ENCODE measurements around the gene GREB1.

GREB1 gene

DNA sequence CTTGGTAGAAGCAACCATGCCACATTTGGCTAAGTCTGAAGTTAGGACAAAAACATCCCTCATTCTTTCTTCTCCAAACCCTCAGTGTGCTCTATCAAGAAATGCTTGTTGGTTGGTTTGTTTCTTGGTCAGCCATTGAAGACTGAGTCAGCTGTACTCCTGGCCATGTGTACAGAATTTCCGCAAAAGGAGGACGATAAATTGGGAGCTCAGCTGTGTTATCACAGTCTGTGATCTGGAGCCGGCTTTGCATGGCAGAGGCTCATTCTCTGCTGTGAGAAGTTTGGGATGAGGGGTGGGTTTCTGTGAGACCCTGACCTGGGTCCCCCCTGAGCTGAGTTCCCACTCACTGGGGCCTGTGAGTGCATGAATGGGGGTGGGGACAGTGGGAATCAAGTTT lies 41.6 kb upstream of the GREB1 start:
- peaks cover 2 to 7% of the 10 kb centered on the region in 2 experiments for H3K4me1 ChIP-seq (ENCODE audit: control insufficient read depth in 1 of 2, insufficient read depth in 2 of 2, low read length in 2 of 2)
- H2BK120ac ChIP-seq (ENCODE audit: insufficient read depth, low read length, poor library complexity): no peak overlapping the region
- H2AK5ac ChIP-seq (ENCODE audit: low read length): no peak overlapping the region
- H2BK5ac ChIP-seq (ENCODE audit: low read depth, low read length, poor library complexity): no peak overlapping the region
- no peak overlapping the region for H4K91ac ChIP-seq (ENCODE audit: low read depth, low read length)
- no peak overlapping the region for H3K9ac ChIP-seq (ENCODE audit: low read length)
- no peak overlapping the region for H3K4me3 ChIP-seq (ENCODE audit: low read depth, low read length)
- no peaks in the 10 kb centered on the region for H3K36me3 ChIP-seq (ENCODE audit: control insufficient read depth in 1 of 2, insufficient read depth in 2 of 2, low read length in 2 of 2)
- no peak overlapping the region for H3K4ac ChIP-seq (ENCODE audit: low read depth, low read length)
- no peak overlapping the region for H3K14ac ChIP-seq (ENCODE audit: low read length)
- H3K18ac ChIP-seq (ENCODE audit: low read length): no peak overlapping the region
- DNase-seq: no peak
- no peak overlapping the region for H2AFZ ChIP-seq (ENCODE audit: insufficient read depth, low read length, poor library complexity)
- no peak overlapping the region for H4K8ac ChIP-seq (ENCODE audit: low read depth, low read length)
- H3K79me1 ChIP-seq (ENCODE audit: low read length): no peaks in the 10 kb centered on the region
- no peak overlapping the region for H3K27ac ChIP-seq (ENCODE audit: low read depth, low read length)
- no peak overlapping the region for H2BK12ac ChIP-seq (ENCODE audit: low read length)
- peaks cover 1% of the 10 kb centered on the region for H3K9me3 ChIP-seq (ENCODE audit: insufficient read depth, low read depth, low read length)
- no peak overlapping the region for H3K23ac ChIP-seq (ENCODE audit: low read length)
- peaks cover 2% of the 10 kb centered on the region for H3K79me2 ChIP-seq (ENCODE audit: control insufficient read depth, insufficient read depth, low read length, poor library complexity)
- no peaks in the 10 kb centered on the region for H3K27me3 ChIP-seq (ENCODE audit: insufficient read depth, low read length)
- H3K4me2 ChIP-seq (ENCODE audit: low read length): no peak overlapping the region
- no CpG with 5 or more reads among the region's 3 CpGs for WGBS (ENCODE audit: extremely low coverage, insufficient coverage, insufficient read length)
- no peak overlapping the region for H4K12ac ChIP-seq (ENCODE audit: low read depth, low read length)

- Histone ChIP-seq H3K27me3 (ENCODE audit: insufficient read depth, low read length) (no peaks in the 10 kb centered on the region), H3K79me1 (ENCODE audit: low read length) (no peaks in the 10 kb centered on the region), H4K8ac (ENCODE audit: low read depth, low read length) (no peak overlapping the region), H3K79me2 (ENCODE audit: control insufficient read depth, insufficient read depth, low read length, poor library complexity) (peaks cover 2% of the 10 kb centered on the region), H4K91ac (ENCODE audit: low read depth, low read length) (no peak overlapping the region), H3K9me3 (ENCODE audit: insufficient read depth, low read depth, low read length) (peaks cover 1% of the 10 kb centered on the region), H2BK12ac (ENCODE audit: low read length) (no peak overlapping the region), H3K4me2 (ENCODE audit: low read length) (no peak overlapping the region), H4K12ac (ENCODE audit: low read depth, low read length) (no peak overlapping the region), H3K9ac (ENCODE audit: low read length) (no peak overlapping the region), H3K18ac (ENCODE audit: low read length) (no peak overlapping the region), H2AK5ac (ENCODE audit: low read length) (no peak overlapping the region), H2AFZ (ENCODE audit: insufficient read depth, low read length, poor library complexity) (no peak overlapping the region), H3K4me1 (ENCODE audit: control insufficient read depth in 1 of 2, insufficient read depth in 2 of 2, low read length in 2 of 2) (peaks cover 2 to 7% of the 10 kb centered on the region in 2 experiments), H2BK120ac (ENCODE audit: insufficient read depth, low read length, poor library complexity) (no peak overlapping the region), H3K36me3 (ENCODE audit: control insufficient read depth in 1 of 2, insufficient read depth in 2 of 2, low read length in 2 of 2) (no peaks in the 10 kb centered on the region), H3K4ac (ENCODE audit: low read depth, low read length) (no peak overlapping the region), H3K4me3 (ENCODE audit: low read depth, low read length) (no peak overlapping the region), H3K23ac (ENCODE audit: low read length) (no peak overlapping the region), H3K27ac (ENCODE audit: low read depth, low read length) (no peak overlapping the region), H2BK5ac (ENCODE audit: low read depth, low read length, poor library complexity) (no peak overlapping the region), H3K14ac (ENCODE audit: low read length) (no peak overlapping the region)
- no CpG with 5 or more reads among the region's 1 CpG for WGBS (ENCODE audit: extremely low coverage, insufficient coverage, insufficient read length)
- no peak for DNase-seq
Observed at GRCh38 chr2:11492720-11493119, 41.1 kb upstream of the GREB1 start.

DNA sequence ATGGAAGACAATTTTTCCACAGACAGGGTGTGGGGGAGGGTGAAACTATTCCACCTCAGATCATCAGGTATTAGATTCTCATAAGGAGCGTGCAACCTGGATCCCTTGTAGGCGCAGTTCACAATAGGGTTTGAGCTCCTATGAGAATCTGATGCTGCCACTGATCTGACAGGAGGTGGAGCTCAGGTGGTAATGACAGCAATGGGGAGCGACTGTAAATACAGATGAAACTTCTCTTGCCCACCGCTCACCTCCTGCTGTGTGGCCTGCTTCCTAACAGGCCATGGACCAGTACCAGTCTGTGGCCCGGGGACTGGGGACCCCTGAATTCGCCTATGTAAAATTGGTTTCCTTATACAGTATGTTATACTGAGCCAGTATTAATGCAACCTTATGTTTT lies 40.6 kb upstream of the GREB1 start:
- no peak overlapping the region for H2BK12ac ChIP-seq (ENCODE audit: low read length)
- H3K4me2 ChIP-seq (ENCODE audit: low read length): no peak overlapping the region
- no peak overlapping the region for H2BK120ac ChIP-seq (ENCODE audit: insufficient read depth, low read length, poor library complexity)
- H2BK5ac ChIP-seq (ENCODE audit: low read depth, low read length, poor library complexity): no peak overlapping the region
- no peak overlapping the region for H3K9ac ChIP-seq (ENCODE audit: low read length)
- no peak overlapping the region for H3K27ac ChIP-seq (ENCODE audit: low read depth, low read length)
- no peak overlapping the region for H4K8ac ChIP-seq (ENCODE audit: low read depth, low read length)
- H3K79me1 ChIP-seq (ENCODE audit: low read length): no peaks in the 10 kb centered on the region
- H3K36me3 ChIP-seq (ENCODE audit: control insufficient read depth in 1 of 2, insufficient read depth in 2 of 2, low read length in 2 of 2): no peaks in the 10 kb centered on the region
- H3K4me1 ChIP-seq (ENCODE audit: control insufficient read depth in 1 of 2, insufficient read depth in 2 of 2, low read length in 2 of 2): peaks cover 2 to 7% of the 10 kb centered on the region in 2 experiments
- H3K79me2 ChIP-seq (ENCODE audit: control insufficient read depth, insufficient read depth, low read length, poor library complexity): peaks cover 2% of the 10 kb centered on the region
- H3K18ac ChIP-seq (ENCODE audit: low read length): no peak overlapping the region
- WGBS (ENCODE audit: extremely low coverage, insufficient coverage, insufficient read length): no CpG with 5 or more reads among the region's 6 CpGs
- H3K4ac ChIP-seq (ENCODE audit: low read depth, low read length): no peak overlapping the region
- H4K12ac ChIP-seq (ENCODE audit: low read depth, low read length): no peak overlapping the region
- H4K91ac ChIP-seq (ENCODE audit: low read depth, low read length): no peak overlapping the region
- no peak overlapping the region for H3K23ac ChIP-seq (ENCODE audit: low read length)
- H2AFZ ChIP-seq (ENCODE audit: insufficient read depth, low read length, poor library complexity): no peak overlapping the region
- no peaks in the 10 kb centered on the region for H3K9me3 ChIP-seq (ENCODE audit: insufficient read depth, low read depth, low read length)
- no peak overlapping the region for H2AK5ac ChIP-seq (ENCODE audit: low read length)
- H3K14ac ChIP-seq (ENCODE audit: low read length): no peak overlapping the region
- no peak overlapping the region for H3K4me3 ChIP-seq (ENCODE audit: low read depth, low read length)
- no peak for DNase-seq
- H3K27me3 ChIP-seq (ENCODE audit: insufficient read depth, low read length): no peaks in the 10 kb centered on the region

GRCh38 chr2:11494310-11494709 lies 39.5 kb upstream of the GREB1 start:
- Histone ChIP-seq H2BK12ac (ENCODE audit: low read length) (no peak overlapping the region), H3K18ac (ENCODE audit: low read length) (no peak overlapping the region), H3K9ac (ENCODE audit: low read length) (no peak overlapping the region), H2BK5ac (ENCODE audit: low read depth, low read length, poor library complexity) (no peak overlapping the region), H3K4me1 (ENCODE audit: control insufficient read depth in 1 of 2, insufficient read depth in 2 of 2, low read length in 2 of 2) (peaks cover 2 to 10% of the 10 kb centered on the region in 2 experiments), H2AK5ac (ENCODE audit: low read length) (no peak overlapping the region), H3K79me2 (ENCODE audit: control insufficient read depth, insufficient read depth, low read length, poor library complexity) (peaks cover 2% of the 10 kb centered on the region), H3K36me3 (ENCODE audit: control insufficient read depth in 1 of 2, insufficient read depth in 2 of 2, low read length in 2 of 2) (no peaks in the 10 kb centered on the region), H3K4ac (ENCODE audit: low read depth, low read length) (no peak overlapping the region), H3K27ac (ENCODE audit: low read depth, low read length) (no peak overlapping the region), H4K91ac (ENCODE audit: low read depth, low read length) (no peak overlapping the region), H3K27me3 (ENCODE audit: insufficient read depth, low read length) (no peaks in the 10 kb centered on the region), H3K9me3 (ENCODE audit: insufficient read depth, low read depth, low read length) (no peaks in the 10 kb centered on the region), H3K14ac (ENCODE audit: low read length) (no peak overlapping the region), H4K8ac (ENCODE audit: low read depth, low read length) (no peak overlapping the region), H3K79me1 (ENCODE audit: low read length) (no peaks in the 10 kb centered on the region), H4K12ac (ENCODE audit: low read depth, low read length) (no peak overlapping the region), H2AFZ (ENCODE audit: insufficient read depth, low read length, poor library complexity) (no peak overlapping the region), H3K4me3 (ENCODE audit: low read depth, low read length) (no peak overlapping the region), H2BK120ac (ENCODE audit: insufficient read depth, low read length, poor library complexity) (no peak overlapping the region), H3K23ac (ENCODE audit: low read length) (no peak overlapping the region), H3K4me2 (ENCODE audit: low read length) (no peak overlapping the region)
- DNase-seq: no peak
- WGBS (ENCODE audit: extremely low coverage, insufficient coverage, insufficient read length): no CpG with 5 or more reads among the region's 2 CpGs

Measured in trophoblast cell (in vitro differentiated cells and primary cell).